Activated naive CD4-positive, alpha-beta T cell (primary cell): Measurements from ENCODE around the gene IL1R1.

Experiments used
- DNase-seq, 4 experiments: peaks; one replicate each; lab custom pipeline; 2025; lab: John Stamatoyannopoulos, UW

IL1R1 gene

GRCh38 chr2:102176172-102176571, 33.6 kb downstream of the IL1R1 start:
- no peak for DNase-seq

- no peak for DNase-seq
Observed at GRCh38 chr2:102177814-102178478, 35.4 kb downstream of the IL1R1 start.

- no peak for DNase-seq
Observed at GRCh38 chr2:102179061-102179460, 36.5 kb downstream of the IL1R1 start.

GRCh38 chr2:102179788-102180686, 37.5 kb downstream of the IL1R1 start:
- no peak for DNase-seq

GRCh38 chr2:102180687-102180999, 38.1 kb downstream of the IL1R1 start:
- no peak for DNase-seq

GRCh38 chr2:102181376-102181775, 38.8 kb downstream of the IL1R1 start:
- DNase-seq, result no peak

GRCh38 chr2:102181919-102182635, 39.5 kb downstream of the IL1R1 start:
- DNase-seq, result no peak

GRCh38 chr2:102184018-102184417, 41.5 kb downstream of the IL1R1 start:
- DNase-seq, result no peak

GRCh38 chr2:102184568-102184967, 42.0 kb downstream of the IL1R1 start:
- DNase-seq, result no peak

- DNase-seq, result no peak
Observed at GRCh38 chr2:102185347-102185746, 42.8 kb downstream of the IL1R1 start.

GRCh38 chr2:102186791-102187495, 44.4 kb downstream of the IL1R1 start, which contains the start of gene IL1RL2:
Gene IL1RL2, plus strand, starts transcription at chr2:102187023. Its CDS starts 845 bp downstream, at chr2:102187868.
- DNase-seq, result no peak

- peak in 1 of 4 experiments; percentile 37 for DNase-seq
Observed at GRCh38 chr2:102187496-102188150, 45.1 kb downstream of the IL1R1 start.

- DNase-seq, result no peak
Observed at GRCh38 chr2:102190430-102191107, 48.0 kb downstream of the IL1R1 start.

- no peak for DNase-seq
Observed at GRCh38 chr2:102191501-102191900, 49.0 kb downstream of the IL1R1 start.

GRCh38 chr2:102193074-102193473, 50.5 kb downstream of the IL1R1 start:
- DNase-seq, result no peak

GRCh38 chr2:102194609-102195268, 52.2 kb downstream of the IL1R1 start:
- DNase-seq, result no peak

GRCh38 chr2:102197389-102198137, 55.0 kb downstream of the IL1R1 start:
- DNase-seq, result no peak

GRCh38 chr2:102200539-102200938, 58.0 kb downstream of the IL1R1 start:
- DNase-seq, result no peak

GRCh38 chr2:102204638-102205037, 62.1 kb downstream of the IL1R1 start:
- DNase-seq, result no peak
